Activated CD8-positive, alpha-beta memory T cell treated with anti-CD3 and anti-CD28 coated beads for 4 hours (primary cell): ENCODE data around the gene PCNT.

Experiments
- DNase-seq, 2 donors: peaks; one replicate each; pipeline ENCODE4 v3.0.0-alpha.2; 2020; ENCODE audit warnings: low read depth in 2 of 2

PCNT gene

DNA sequence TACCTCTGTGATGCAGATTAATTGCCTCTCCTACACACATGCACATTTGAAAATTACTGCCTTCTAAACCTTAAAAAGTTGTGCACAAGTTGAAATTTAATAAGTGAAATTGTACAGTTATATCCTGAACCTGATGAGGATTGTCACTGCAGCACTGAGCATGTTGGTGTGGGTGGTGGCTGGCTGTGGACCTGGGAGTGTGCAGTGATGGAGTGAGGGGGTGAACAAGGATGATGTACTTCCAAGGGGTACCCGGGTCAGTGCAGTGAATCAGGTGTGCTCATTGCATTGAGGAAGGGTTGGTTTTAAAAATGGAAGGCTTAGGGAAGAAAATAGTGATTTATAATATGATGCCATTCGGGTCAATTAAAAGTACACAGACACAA lies 158.9 kb downstream of the PCNT start:
- DNase-seq, result no peak

DNA sequence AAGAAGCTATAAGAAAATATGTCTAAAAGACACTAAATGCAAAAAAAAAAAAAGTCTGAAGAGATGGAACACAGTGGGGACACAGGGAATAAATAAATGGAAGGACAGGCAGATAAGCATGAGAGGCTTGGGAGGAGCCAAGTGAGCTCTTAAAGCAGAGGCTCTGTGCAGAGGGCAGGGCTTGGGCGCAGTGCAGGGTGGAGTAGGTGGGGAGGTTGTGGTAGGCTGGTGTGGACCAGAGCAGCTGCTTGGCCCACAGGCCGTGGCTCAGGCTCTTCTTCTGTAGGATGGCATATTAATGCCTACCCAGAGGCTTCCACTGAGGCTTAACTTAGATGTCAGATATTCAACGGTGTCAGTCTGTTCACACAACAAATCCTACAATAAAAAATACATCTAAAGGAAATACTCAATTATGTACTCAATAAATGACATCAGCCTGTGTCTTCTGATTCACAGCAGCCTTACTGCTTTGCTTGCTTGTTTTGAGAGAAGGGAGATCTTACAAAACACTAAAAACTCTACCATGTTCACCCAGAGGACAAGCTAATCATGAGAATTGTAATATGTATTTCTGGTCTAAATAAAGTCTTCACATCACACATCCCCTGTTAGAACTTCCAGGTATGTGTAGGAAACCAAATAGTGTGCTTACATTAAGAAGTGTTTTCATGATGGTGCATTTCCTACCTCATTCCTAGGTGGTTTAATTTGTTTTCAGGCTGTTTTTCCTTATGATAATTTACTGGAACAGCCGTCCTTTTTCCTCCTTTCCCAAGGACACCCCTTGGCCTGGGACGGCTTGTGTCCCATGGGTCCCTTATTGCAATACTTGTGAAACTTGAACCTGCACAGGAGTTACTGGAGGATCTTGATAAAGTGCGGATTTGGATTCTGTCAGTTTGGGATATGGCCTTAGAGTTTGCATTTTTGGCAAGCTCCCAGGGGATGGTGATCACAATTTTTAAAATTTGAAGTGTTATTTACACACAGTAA lies 159.6 kb downstream of the PCNT start:
- DNase-seq, result no peak

- no peak for DNase-seq
Measured at GRCh38 chr21:46486481-46487126, 162.6 kb downstream of the PCNT start.

DNA sequence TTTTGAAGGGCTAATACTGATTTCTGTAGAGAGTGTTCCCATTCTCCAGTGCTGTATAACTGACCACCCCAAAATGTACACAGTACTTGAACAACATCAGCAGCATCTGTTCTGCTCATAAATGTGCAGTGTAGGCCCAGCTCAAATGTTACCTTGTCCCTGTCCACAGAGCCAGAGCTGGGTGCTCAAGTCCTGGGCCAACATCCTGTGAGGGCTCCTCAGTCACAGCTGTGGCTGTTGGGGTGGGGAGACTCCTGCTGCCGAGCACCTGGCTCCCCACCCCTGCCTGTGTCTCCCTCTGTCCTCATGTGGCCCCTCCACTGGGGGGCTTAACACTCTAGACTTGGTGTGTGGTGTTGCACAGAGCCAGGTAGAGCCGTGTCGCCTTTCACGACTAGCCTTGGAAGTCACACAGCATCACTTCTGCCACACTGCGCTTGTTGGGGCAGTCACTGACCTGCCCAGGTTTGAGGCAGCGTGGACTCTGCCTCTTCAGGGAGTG lies 165.3 kb downstream of the PCNT start:
- DNase-seq, result no peak

GRCh38 chr21:46489800-46490199 lies 165.8 kb downstream of the PCNT start:
- no peak for DNase-seq

DNA sequence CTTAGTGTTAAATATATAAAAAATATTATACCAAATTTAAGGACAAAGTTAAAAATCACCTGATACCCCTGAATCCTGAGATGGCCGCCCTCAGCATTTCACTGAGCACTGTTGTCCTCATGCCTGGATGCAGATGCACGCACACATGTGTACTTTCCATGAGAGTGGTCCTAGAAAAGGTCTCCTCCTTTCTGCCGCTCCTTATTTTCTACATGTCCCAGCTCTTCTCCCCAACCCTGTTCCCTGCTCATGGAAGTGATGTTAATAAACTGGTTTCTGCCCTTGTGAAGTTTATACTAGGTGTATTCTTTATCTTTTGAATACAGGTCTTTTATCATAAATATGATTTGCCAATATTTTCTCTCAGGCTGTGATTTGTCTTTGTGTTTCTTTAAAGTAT lies 167.6 kb downstream of the PCNT start:
- no peak for DNase-seq

DNA sequence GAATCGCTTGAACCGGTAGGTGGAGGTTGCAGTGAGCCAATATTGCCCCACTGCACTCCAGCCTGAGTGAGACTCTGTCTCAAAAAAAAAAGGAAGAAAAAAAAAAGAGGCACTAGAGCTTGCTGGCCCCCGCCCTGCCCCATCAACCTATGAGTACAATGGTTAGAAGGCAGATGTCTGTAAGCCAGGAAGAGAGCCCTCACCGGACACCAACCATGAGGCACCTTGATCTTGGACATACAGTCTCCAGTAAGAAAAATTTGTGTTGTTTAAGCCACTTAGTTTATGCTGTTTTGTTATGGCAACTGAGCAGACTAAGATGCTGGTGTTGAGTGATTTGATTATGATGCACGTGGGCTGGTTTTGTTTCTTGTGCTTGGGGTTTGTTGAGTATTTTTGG lies 168.9 kb downstream of the PCNT start:
- DNase-seq, result no peak

DNA sequence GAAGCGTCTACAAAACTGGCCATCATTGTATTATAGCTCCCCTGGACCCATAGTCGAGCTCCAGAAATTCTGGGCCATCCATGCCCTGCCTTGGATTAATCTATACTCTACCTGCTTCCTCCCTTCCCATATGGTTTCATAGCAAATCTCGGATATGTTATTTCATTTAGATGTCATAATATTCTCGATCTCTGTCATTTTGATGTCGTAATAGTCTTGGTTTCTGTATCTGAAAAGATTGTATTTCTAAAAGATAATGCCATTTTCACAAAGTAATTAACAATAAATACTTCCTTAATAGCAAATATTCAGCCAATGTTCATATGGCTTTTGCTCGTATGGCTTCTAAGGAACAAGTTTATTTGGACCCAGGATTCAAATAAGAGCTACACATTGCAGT lies 169.9 kb downstream of the PCNT start:
- no peak for DNase-seq
